Measurements from ENCODE around the gene DHDDS.

DNA sequence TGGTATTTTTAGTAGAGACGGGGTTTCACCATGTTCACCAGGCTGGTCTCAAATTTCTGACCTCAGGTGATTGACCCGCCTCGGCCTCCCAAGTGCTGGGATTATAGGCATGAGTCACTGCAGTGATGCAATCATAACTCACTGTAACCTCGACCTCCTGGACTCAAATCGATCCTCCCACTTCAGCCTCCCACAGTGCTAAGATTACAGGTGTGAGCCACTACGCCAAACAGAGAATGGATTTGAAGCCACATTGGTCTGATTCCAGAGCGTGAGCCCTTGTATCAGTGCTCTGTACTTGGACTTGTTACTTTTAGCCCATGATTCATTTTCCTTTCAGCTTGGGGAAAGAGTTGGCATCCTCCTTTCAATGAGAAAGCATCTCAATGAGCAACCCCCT is 44.7 kb upstream of the DHDDS start:
- no peak for TF ChIP-seq POLR2A (IDR thresholded peaks at IDR 0.05)
- no peak for TF ChIP-seq POLR2AphosphoS5 (IDR thresholded peaks at IDR 0.05)
